ENCODE results near the gene GPC5. TPM values are rescaled to one million over a fixed set of nuclear protein-coding genes. Genes with fewer than 3 reads are reported as not detected.

GPC5 gene
- total and polyA plus RNA-seq, 9 of the 15 experiments (the other 6 are each of a cell fraction or from before 2014, with no cell fraction given) = 0.18 to 0.27 TPM; not detected in 7

GRCh38 chr13:92781965-92782690 is 1383.7 kb downstream of the GPC5 start (continued):
- TF ChIP-seq NFIC (IDR thresholded peaks at IDR 0.05) = no peak

DNA sequence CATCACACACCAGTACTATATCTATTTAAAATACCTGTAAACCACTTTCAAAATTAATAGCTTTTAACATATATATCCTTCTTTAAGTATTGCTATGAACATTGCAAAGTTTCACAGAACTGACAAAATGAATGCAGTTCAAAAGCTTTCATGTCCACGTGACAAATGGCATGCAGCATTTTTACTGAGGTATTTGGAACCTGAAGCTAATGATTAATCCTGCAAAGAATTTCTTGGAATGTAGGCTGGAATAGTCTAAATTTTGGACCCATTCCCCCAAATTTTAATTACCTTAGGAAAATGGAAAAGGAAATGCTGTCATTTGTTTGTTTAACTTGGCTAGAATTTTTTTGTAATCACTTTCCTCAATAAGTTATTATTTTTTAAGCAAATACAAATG is 1404.4 kb downstream of the GPC5 start:
- no peak overlapping the region for H2AFZ ChIP-seq (ENCODE audit: low read depth, low read length)
- H3K27me3 ChIP-seq (ENCODE audit: control insufficient read depth in 2 of 2, insufficient read depth in 2 of 2, low read length in 2 of 2) = no peaks in the 10 kb centered on the region
- no peak overlapping the region for H3K4me2 ChIP-seq (ENCODE audit: insufficient read depth, low read length)
- H4K20me1 ChIP-seq (replicated peaks; ENCODE audit: control insufficient read depth, insufficient read depth, low read length) = no peaks in the 10 kb centered on the region
- DNase-seq (ENCODE audit: extremely low read depth in 1 of 4, low spot score in 3 of 4) = no peak
- no peak overlapping the region for H3K27ac ChIP-seq (ENCODE audit: extremely low read depth, low read depth, low read length)
- H3K9me1 ChIP-seq (ENCODE audit: control insufficient read depth, insufficient read depth, low read length) = no peaks in the 10 kb centered on the region
- no peak for TF ChIP-seq ZNF764 (CRISPR knock-in tag; IDR thresholded peaks at IDR 0.05; ENCODE audit: low read depth)
- no peak for TF ChIP-seq JUNB (CRISPR knock-in tag; conservative IDR thresholded peaks at IDR 0.05)
- TF ChIP-seq NFE2 (IDR thresholded peaks at IDR 0.05; ENCODE audit: low read depth) = no peak
- in situ Hi-C loops (cut with MboI) = no loop called here
- ChIA-PET CTCF (ENCODE audit: low intra/inter-chr PET ratio) (no interaction called here), POLR2A (no interaction called here)
- WGBS (ENCODE audit: insufficient coverage, low coverage, missing lambda C conversion rate) = 0% methylated on average over 1 of the region's 1 CpG
- H3K4me1 ChIP-seq (replicated peaks in 1 of 2; ENCODE audit: control insufficient read depth in 2 of 2, insufficient read depth in 2 of 2, low read length in 2 of 2) = no peaks in the 10 kb centered on the region
- intact Hi-C loops (cut with micrococcal nuclease) = no loop called here
- no peaks in the 10 kb centered on the region for H3K9me3 ChIP-seq (replicated peaks; ENCODE audit: control insufficient read depth, insufficient read depth, low read depth, low read length)
- no peak for FAIRE-seq
- ATAC-seq = no peak
- no peaks in the 10 kb centered on the region for H3K79me2 ChIP-seq (ENCODE audit: control insufficient read depth, insufficient read depth, low read length)
- H3K9ac ChIP-seq (ENCODE audit: insufficient read depth in 1 of 2, low read depth in 2 of 2, low read length in 2 of 2) = no peak overlapping the region
- H3K4me3 ChIP-seq = no peak overlapping the region
- H3K36me3 ChIP-seq (ENCODE audit: control insufficient read depth, insufficient read depth, low read length) = no peaks in the 10 kb centered on the region
- BruUV-seq (replicated peaks) = no TSS peak

- Histone ChIP-seq H3K4me2 (ENCODE audit: insufficient read depth, low read length) (no peak overlapping the region), H3K4me3 (no peak overlapping the region), H3K79me2 (ENCODE audit: control insufficient read depth, insufficient read depth, low read length) (no peaks in the 10 kb centered on the region), H3K9me1 (ENCODE audit: control insufficient read depth, insufficient read depth, low read length) (no peaks in the 10 kb centered on the region), H4K20me1 (replicated peaks; ENCODE audit: control insufficient read depth, insufficient read depth, low read length) (no peaks in the 10 kb centered on the region), H3K4me1 (replicated peaks in 1 of 2; ENCODE audit: control insufficient read depth in 2 of 2, insufficient read depth in 2 of 2, low read length in 2 of 2) (no peaks in the 10 kb centered on the region), H3K9ac (ENCODE audit: insufficient read depth in 1 of 2, low read depth in 2 of 2, low read length in 2 of 2) (no peak overlapping the region), H3K9me3 (replicated peaks; ENCODE audit: control insufficient read depth, insufficient read depth, low read depth, low read length) (no peaks in the 10 kb centered on the region), H3K27me3 (ENCODE audit: control insufficient read depth in 2 of 2, insufficient read depth in 2 of 2, low read length in 2 of 2) (no peaks in the 10 kb centered on the region), H2AFZ (ENCODE audit: low read depth, low read length) (no peak overlapping the region), H3K27ac (ENCODE audit: extremely low read depth, low read depth, low read length) (no peak overlapping the region), H3K36me3 (ENCODE audit: control insufficient read depth, insufficient read depth, low read length) (no peaks in the 10 kb centered on the region)
- POLR2A ChIA-PET = no interaction called here
- intact Hi-C loops (cut with micrococcal nuclease) = no loop called here
- FAIRE-seq = no peak
- CTCF ChIA-PET (ENCODE audit: low intra/inter-chr PET ratio) = no interaction called here
- DNase-seq (ENCODE audit: extremely low read depth in 1 of 4, low spot score in 3 of 4) = no peak
- WGBS (ENCODE audit: insufficient coverage, low coverage, missing lambda C conversion rate) = 0% methylated on average over 1 of the region's 1 CpG
- no peak for TF ChIP-seq ZZZ3 (IDR thresholded peaks at IDR 0.05)
- TF ChIP-seq, protein P1, sequence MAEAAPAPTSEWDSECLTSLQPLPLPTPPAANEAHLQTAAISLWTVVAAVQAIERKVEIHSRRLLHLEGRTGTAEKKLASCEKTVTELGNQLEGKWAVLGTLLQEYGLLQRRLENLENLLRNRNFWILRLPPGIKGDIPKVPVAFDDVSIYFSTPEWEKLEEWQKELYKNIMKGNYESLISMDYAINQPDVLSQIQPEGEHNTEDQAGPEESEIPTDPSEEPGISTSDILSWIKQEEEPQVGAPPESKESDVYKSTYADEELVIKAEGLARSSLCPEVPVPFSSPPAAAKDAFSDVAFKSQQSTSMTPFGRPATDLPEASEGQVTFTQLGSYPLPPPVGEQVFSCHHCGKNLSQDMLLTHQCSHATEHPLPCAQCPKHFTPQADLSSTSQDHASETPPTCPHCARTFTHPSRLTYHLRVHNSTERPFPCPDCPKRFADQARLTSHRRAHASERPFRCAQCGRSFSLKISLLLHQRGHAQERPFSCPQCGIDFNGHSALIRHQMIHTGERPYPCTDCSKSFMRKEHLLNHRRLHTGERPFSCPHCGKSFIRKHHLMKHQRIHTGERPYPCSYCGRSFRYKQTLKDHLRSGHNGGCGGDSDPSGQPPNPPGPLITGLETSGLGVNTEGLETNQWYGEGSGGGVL (CRISPR knock-in tag; IDR thresholded peaks at IDR 0.05) = no peak
- in situ Hi-C loops (cut with MboI) = no loop called here
- no peak for ATAC-seq
- no TSS peak for BruUV-seq (replicated peaks)
Measured at GRCh38 chr13:92804346-92804745, 1405.9 kb downstream of the GPC5 start.
